Stimulated activated CD8-positive, alpha-beta memory T cell treated with anti-CD3 and anti-CD28 coated beads, Interleukin-7, amount 100 ng/mL, for 48 hours (primary cell): Measurements from ENCODE around the gene GAS7.

Experiments
- DNase-seq, 2 donors: peaks; one replicate each; pipeline ENCODE4 v3.0.0-alpha.2; 2020; ENCODE audit warnings: low read depth in 1 of 2; ENCODE audit errors: extremely low read depth in 1 of 2

The GAS7 gene

GRCh38 chr17:10201680-10202079, 3.3 kb upstream of the GAS7 start:
- DNase-seq = no peak

DNA sequence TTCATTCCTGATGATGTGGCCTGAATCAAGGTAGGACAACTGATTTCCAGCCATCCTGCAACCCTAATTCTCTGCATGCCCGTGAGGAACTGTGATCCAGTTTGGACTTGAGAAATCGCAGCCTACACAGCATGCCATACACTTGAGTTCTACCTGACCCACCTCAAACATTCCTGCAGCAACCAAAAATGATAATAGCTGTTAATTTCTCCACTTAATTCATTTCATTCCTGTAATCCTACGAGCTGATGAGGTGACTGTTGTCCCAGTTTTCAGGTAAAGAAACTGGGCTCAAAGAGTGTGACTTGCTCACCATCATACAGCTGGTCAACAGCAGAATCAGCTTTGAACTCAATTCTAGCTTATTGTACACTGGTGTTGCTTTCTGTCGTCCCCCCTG, 2.2 kb upstream of the GAS7 start:
- DNase-seq = no peak

GRCh38 chr17:10200016-10200415, 1.6 kb upstream of the GAS7 start:
- DNase-seq = no peak

- no peak for DNase-seq
These were observed 491 bp downstream of the GAS7 start for GRCh38 chr17:10197721-10198508.

- no peak for DNase-seq
These were observed 1.1 kb downstream of the GAS7 start for GRCh38 chr17:10197362-10197720.

GRCh38 chr17:10196941-10197340, 1.5 kb downstream of the GAS7 start:
- DNase-seq = no peak

GRCh38 chr17:10196384-10196895, 2.0 kb downstream of the GAS7 start:
- DNase-seq = no peak

DNA sequence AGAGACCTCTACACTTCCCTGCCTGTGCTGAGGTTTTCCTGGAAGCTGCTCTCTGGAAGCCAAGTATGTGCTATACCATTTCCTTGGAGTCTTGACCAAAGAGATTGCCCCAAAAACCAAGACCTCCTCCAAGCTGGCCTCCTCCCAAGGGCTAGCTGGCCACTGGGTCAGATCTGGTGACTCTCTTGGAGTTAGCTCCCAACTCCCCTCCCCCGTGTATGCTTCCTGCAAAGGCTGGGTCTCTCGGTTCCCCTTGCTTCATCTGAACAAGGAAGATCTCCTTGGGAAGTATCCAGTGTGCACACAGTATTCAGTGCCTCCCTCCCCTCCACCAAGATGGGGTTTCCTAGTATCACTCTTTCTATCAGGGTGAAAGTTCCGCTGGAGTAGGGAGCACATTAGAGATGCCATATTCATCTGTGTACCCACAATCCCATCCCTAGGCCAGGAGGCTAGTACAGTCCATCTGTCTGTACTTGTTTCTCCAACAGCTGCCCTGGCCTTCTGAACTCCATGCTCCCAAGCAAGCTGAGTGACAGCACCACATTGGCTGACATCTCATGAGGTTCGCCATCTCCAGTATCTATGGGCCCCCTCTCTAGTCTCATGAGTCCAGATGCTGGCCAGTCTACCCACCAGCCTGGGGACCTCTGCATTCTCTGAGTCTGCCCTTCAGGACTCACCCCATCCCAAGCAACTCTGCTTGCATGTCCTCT, 3.2 kb downstream of the GAS7 start:
- no peak for DNase-seq

- DNase-seq = no peak
These were observed 4.8 kb downstream of the GAS7 start for GRCh38 chr17:10193632-10194031.

DNA sequence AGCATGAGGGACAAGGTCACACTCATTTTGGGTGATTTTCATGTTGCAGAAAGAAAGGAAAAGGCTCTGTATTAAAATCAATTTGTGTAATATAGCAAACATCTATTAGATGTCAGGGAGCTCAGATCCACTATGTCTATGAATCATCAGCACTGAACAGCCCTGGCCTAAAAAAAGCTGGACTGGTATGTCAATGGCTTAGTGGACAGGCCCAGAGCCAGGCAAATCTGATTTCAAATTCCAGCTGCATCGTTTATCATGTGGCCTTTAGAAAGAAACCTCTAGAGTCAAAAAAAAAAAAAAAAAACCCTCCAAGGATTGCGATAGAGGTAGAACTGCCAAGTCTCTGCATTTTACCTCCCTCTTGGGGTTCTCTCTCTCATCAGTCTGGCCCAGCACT, 5.4 kb downstream of the GAS7 start:
- no peak for DNase-seq

DNA sequence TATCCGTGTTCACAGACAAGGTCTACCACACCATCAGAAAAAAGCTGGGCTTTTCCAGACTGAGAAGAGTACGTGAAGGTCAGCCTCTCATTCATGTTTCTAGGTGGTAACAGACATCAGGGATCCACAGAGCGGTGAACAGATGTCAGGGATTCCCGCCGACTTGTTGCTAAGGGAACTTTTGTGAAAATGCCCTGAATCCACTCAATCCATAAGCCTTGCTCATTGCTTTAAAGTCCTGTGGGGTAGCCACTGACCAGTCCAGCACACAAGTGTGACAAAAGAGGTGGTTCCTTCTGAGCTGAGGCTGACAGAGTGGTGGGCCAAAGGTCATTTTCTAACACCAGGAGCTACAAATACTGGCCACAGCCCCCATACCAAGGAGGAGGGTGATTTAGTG, 5.9 kb downstream of the GAS7 start:
- no peak for DNase-seq

DNA sequence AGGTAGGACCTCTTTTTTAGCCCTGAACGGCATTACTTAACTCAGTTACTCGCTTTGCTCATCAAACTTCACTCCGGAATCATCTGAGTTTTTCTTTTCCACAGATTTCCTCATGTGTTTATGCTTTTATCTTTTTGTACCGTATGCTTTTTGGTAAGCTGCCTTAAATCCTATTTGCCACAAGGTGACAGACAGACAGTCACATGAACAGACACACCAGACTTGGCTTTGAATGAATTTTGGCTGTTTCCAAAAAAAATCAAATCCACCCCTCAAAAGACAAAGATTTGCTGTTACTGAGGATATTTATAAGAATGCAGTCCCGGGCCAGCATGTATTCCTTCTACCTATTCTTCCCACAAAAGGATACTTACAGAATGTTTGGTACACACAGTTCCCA, 10.9 kb downstream of the GAS7 start:
- no peak for DNase-seq

DNA sequence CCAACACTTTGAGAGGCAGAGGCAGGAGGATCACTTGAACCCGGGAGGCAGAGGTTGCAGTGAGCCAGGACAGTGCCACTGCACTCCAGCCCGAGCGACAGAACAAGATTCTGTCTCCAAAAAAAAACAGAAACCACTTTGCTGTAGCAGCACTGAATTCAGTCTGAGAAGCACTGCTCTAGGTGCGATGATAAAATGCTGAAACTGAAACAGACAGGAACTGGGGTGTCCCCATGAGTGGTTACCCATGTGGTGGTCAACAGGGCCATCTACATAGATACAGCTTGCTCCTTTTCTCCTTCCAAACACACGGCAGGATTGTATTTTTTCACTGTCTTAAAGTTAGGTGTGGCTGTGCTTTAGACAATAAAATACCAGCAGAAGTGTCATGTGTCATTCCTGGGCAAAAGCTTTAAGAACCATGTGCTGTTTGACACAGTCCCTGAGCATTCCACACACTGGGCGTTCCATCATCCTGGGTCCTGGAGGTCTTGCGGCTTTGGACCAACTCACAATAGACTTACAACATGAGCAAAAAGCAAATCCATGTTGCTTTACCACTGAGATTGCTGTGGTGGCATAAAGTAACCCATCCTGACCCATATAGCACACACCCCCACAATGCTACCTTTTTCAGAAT, 11.5 kb downstream of the GAS7 start:
- DNase-seq = no peak

GRCh38 chr17:10183931-10184930, 14.2 kb downstream of the GAS7 start:
- DNase-seq = no peak

DNA sequence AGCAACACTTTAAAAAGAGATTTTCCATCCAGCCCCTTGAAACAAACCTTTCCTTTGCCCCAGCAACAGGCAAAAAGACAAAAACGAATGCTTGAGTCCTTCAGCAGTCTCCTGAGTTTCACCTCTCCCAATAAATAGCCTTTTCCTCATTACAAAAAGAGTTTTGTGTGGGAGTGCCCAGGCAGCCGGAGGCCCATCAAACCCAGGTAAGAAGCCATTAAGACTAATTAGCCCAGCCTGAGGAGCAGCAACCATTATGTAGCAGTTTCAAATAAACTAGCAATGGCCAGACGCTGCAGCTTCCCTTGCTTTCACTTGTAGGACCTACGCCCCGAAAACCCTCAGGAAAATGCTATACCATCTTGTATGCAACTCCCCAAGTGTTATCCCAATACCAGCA, 15.6 kb downstream of the GAS7 start:
- DNase-seq = no peak

- no peak for DNase-seq
These were observed 19.9 kb downstream of the GAS7 start for GRCh38 chr17:10178506-10178991.

- DNase-seq = no peak
These were observed 20.4 kb downstream of the GAS7 start for GRCh38 chr17:10177913-10178505.

- DNase-seq = no peak
These were observed 21.1 kb downstream of the GAS7 start for GRCh38 chr17:10177131-10177912.

- DNase-seq = no peak
These were observed 24.5 kb downstream of the GAS7 start for GRCh38 chr17:10173913-10174312.
